HG02973 (cell line): ENCODE measurements around the gene GLA.

Experiments used
- ATAC-seq: cut with Tn5 transposase; IDR thresholded peaks from one replicate; pipeline ENCODE4 v1.9.1; 2021; ENCODE audit warnings: moderate library complexity; ENCODE audit not compliant: unreplicated experiment

The GLA gene

GRCh38 chrX:101359966-101360365, 47.8 kb downstream of the GLA start:
- no peak for ATAC-seq

- no peak for ATAC-seq
These were observed 50.4 kb downstream of the GLA start for GRCh38 chrX:101357166-101357795.

GRCh38 chrX:101349193-101349562, 58.5 kb downstream of the GLA start:
- ATAC-seq: no peak

- peak; percentile 96 for ATAC-seq
These were observed 59.1 kb downstream of the GLA start, which contains the start of gene TIMM8A for GRCh38 chrX:101348452-101349192. Gene TIMM8A, minus strand, starts transcription at chrX:101348742. Its CDS starts 78 bp downstream, at chrX:101348664.

- ATAC-seq: peak; percentile 8
These were observed 59.8 kb downstream of the GLA start for GRCh38 chrX:101347859-101348451.
